Mesenchymal stem cell (in vitro differentiated cells and primary cell): ENCODE results near the gene NDUFV3.

Experiments
- DNase-seq: peaks from one replicate; pipeline ENCODE4 v3.0.0-alpha.2; 2013
- H2AFZ ChIP-seq: one replicate; pipeline ENCODE4 v1.6.1; 2013; ENCODE audit warnings: low read depth, mild to moderate bottlenecking, control low read depth, inconsistent platforms, low read length, moderate library complexity
- H2AK5ac ChIP-seq: 2 replicates; pipeline ENCODE4 v1.6.1; 2013; ENCODE audit warnings: low read length, moderate library complexity, mild to moderate bottlenecking, inconsistent platforms; ENCODE audit not compliant: severe bottlenecking
- H2BK120ac ChIP-seq: one replicate; pipeline ENCODE4 v1.6.1; 2013; ENCODE audit warnings: low read depth, mild to moderate bottlenecking, inconsistent platforms, low read length, moderate library complexity
- H2BK12ac ChIP-seq, 2 experiments: one replicate each; pipeline ENCODE4 v1.6.1; 2013; ENCODE audit warnings: inconsistent platforms in 2 of 2, low read length in 2 of 2, mild to moderate bottlenecking in 2 of 2, moderate library complexity in 2 of 2, control low read depth in 1 of 2
- H2BK15ac ChIP-seq: one replicate; pipeline ENCODE4 v1.6.1; 2013; ENCODE audit warnings: mild to moderate bottlenecking, low read depth, inconsistent platforms; ENCODE audit not compliant: poor library complexity, severe bottlenecking
- H2BK5ac ChIP-seq: 2 replicates; pipeline ENCODE4 v1.6.1; 2013; ENCODE audit warnings: low read depth, mild to moderate bottlenecking, low read length, control low read depth, inconsistent platforms; ENCODE audit not compliant: poor library complexity, severe bottlenecking
- H3K14ac ChIP-seq, 2 experiments: one replicate each; pipeline ENCODE4 v1.6.1; 2013; ENCODE audit warnings: inconsistent platforms in 2 of 2, low read length in 2 of 2, control low read depth in 1 of 2, mild to moderate bottlenecking in 1 of 2, moderate library complexity in 1 of 2
- H3K18ac ChIP-seq, 2 experiments: one replicate each; pipeline ENCODE4 v1.6.1; 2013; ENCODE audit warnings: inconsistent platforms in 2 of 2, low read length in 2 of 2, control low read depth in 1 of 2, low read depth in 1 of 2, mild to moderate bottlenecking in 1 of 2
- H3K23ac ChIP-seq, 2 experiments: one replicate each; pipeline ENCODE4 v1.6.1; 2013; ENCODE audit warnings: inconsistent platforms in 2 of 2, low read length in 2 of 2, mild to moderate bottlenecking in 2 of 2, moderate library complexity in 2 of 2, control low read depth in 1 of 2
- H3K27ac ChIP-seq: 2 replicates; pipeline ENCODE4 v1.5.1; 2013; ENCODE audit warnings: mild to moderate bottlenecking, moderate library complexity, low read length, control low read depth, inconsistent platforms; ENCODE audit not compliant: poor library complexity, severe bottlenecking
- H3K27me3 ChIP-seq, 2 experiments: 2 replicates each; pipeline versions ENCODE4 v1.6.1 to v1.7.0; 2013; ENCODE audit warnings: low read length in 2 of 2, mild to moderate bottlenecking in 2 of 2, moderate library complexity in 2 of 2, control low read depth in 1 of 2, inconsistent platforms in 1 of 2; ENCODE audit not compliant: control insufficient read depth in 1 of 2, insufficient read depth in 1 of 2
- H3K36me3 ChIP-seq, 2 experiments: 2 replicates each; pipeline versions ENCODE4 v1.6.1 to v1.7.0; 2013; ENCODE audit warnings: low read length in 2 of 2, control low read depth in 1 of 2, inconsistent platforms in 1 of 2, low read depth in 1 of 2, mild to moderate bottlenecking in 1 of 2; ENCODE audit not compliant: insufficient read depth in 2 of 2, control insufficient read depth in 1 of 2
- H3K4ac ChIP-seq, 2 experiments: one replicate each; pipeline ENCODE4 v1.6.1; 2013; ENCODE audit warnings: inconsistent platforms in 2 of 2, low read length in 2 of 2, mild to moderate bottlenecking in 2 of 2, moderate library complexity in 2 of 2, control low read depth in 1 of 2, low read depth in 1 of 2
- H3K4me1 ChIP-seq: 2 replicates; pipeline ENCODE4 v1.6.1; 2013; ENCODE audit warnings: low read depth, low read length, control low read depth; ENCODE audit not compliant: control insufficient read depth, insufficient read depth
- H3K4me2 ChIP-seq: 2 replicates; pipeline ENCODE4 v1.6.1; 2013; ENCODE audit warnings: low read length, mild to moderate bottlenecking, inconsistent platforms; ENCODE audit not compliant: poor library complexity, severe bottlenecking
- H3K4me3 ChIP-seq, 2 experiments: 2 replicates each; pipeline versions ENCODE4 v1.5.1 to v1.7.0; 2013; ENCODE audit warnings: low read length in 2 of 2, mild to moderate bottlenecking in 2 of 2, control low read depth in 1 of 2, low read depth in 1 of 2; ENCODE audit not compliant: insufficient read depth in 1 of 2
- H3K79me1 ChIP-seq: replicated peaks from 2 replicates; pipeline ENCODE4 v1.6.1; 2013; ENCODE audit warnings: mild to moderate bottlenecking, control low read depth, low read length, inconsistent platforms; ENCODE audit not compliant: poor library complexity, severe bottlenecking
- H3K9ac ChIP-seq: 2 replicates; pipeline ENCODE4 v1.7.0; 2013; ENCODE audit warnings: mild to moderate bottlenecking, low read length, moderate library complexity
- H3K9me3 ChIP-seq: 2 replicates; pipeline ENCODE4 v1.7.0; 2013; ENCODE audit warnings: mild to moderate bottlenecking, low read length; ENCODE audit not compliant: control insufficient read depth
- H4K8ac ChIP-seq: one replicate; pipeline ENCODE4 v1.6.1; 2013; ENCODE audit warnings: inconsistent platforms, mild to moderate bottlenecking, low read length, moderate library complexity
- H4K91ac ChIP-seq: one replicate; pipeline ENCODE4 v1.6.1; 2013; ENCODE audit warnings: mild to moderate bottlenecking, low read length, inconsistent platforms
- WGBS: methylation state at CpG from one replicate; pipeline ENCODE4 v1.1.7; 2013; ENCODE audit warnings: mixed read lengths; 5-methylcytosine and 5-hydroxymethylcytosine counted together

NDUFV3 gene

GRCh38 chr21:42922918-42923317, 29.8 kb downstream of the NDUFV3 start:
- Histone ChIP-seq H2AFZ (no peak overlapping the region), H3K9me3 (no peaks in the 10 kb centered on the region), H3K36me3 (peaks cover 0 to 3% of the 10 kb centered on the region in 2 experiments), H3K23ac (no peak overlapping the region), H3K4me1 (peaks cover 6% of the 10 kb centered on the region), H2BK12ac (no peak overlapping the region), H2AK5ac (no peak overlapping the region), H4K91ac (peak overlapping the region; percentile 41), H3K4me2 (no peak overlapping the region), H3K9ac (no peak overlapping the region), H2BK15ac (no peak overlapping the region), H3K4me3 (no peak overlapping the region), H3K27me3 (no peaks in the 10 kb centered on the region), H3K4ac (no peak overlapping the region), H4K8ac (peak overlapping the region; percentile 56), H3K27ac (no peak overlapping the region), H3K79me1 (peaks cover 4% of the 10 kb centered on the region), H2BK5ac (no peak overlapping the region), H3K18ac (no peak overlapping the region), H2BK120ac (no peak overlapping the region), H3K14ac (no peak overlapping the region)
- 95% methylated on average over 12 of the region's 18 CpGs for WGBS
- no peak for DNase-seq

DNA sequence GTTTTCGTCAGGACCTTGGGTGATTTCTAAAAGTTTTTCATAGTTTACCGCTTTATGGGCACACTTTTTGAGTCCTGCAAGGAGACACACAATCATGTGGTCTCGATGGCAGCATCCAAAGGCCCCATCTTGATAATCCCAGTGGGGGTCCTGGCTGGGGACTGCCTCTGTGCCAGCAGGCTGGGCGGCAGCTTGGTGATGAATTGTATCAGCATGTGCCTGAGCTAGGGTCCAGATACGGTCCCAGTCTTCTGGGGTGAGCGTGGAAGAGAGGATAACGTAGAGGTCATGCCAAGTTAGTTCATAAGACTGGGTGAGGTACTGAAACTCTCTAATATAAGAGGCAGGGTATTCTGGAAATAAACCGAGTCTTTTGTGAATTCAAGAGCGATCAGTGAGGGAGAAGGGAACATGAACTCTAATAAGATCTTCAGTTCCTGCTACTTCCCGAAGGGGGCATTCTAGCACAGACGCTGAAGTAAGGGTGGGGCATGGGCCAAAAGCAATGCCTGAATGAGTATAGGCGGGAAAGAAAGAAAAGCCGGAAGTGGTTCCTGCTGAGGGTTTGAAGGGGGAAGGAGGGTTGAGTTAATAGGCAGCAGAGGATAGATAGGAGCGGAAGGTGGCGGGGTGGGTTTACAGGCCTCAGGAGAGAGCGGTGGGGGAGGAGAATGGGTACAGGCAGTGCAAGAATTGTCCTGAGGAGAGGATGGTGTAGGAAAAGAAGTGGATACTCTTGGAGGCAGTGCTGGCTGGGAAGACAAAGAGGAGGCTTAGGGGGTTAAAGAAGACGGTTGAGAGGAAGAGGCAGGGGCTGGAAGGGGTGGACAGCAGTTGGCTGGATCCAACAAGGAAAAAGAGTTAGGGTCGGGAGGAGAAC, 30.7 kb downstream of the NDUFV3 start:
- H3K4me3 ChIP-seq, result no peak overlapping the region
- H2BK5ac ChIP-seq, result peak overlapping the region; percentile 74
- peak overlapping the region; percentile 55 for H3K4me2 ChIP-seq
- peak overlapping the region; percentile 94 for H2AK5ac ChIP-seq
- H2AFZ ChIP-seq, result peak overlapping the region; percentile 82
- H3K23ac ChIP-seq, result no peak overlapping the region
- peaks cover 4% of the 10 kb centered on the region for H3K79me1 ChIP-seq
- peak overlapping the region in 1 of 2 experiments; percentile 49 for H3K14ac ChIP-seq
- H2BK12ac ChIP-seq, result peak overlapping the region; percentile 73 to 77
- H4K91ac ChIP-seq, result peak overlapping the region; percentile 81
- H3K18ac ChIP-seq, result peak overlapping the region; percentile 77 to 80
- no peaks in the 10 kb centered on the region for H3K27me3 ChIP-seq
- H3K36me3 ChIP-seq, result peaks cover 0 to 3% of the 10 kb centered on the region in 2 experiments
- peak; percentile 89 for DNase-seq
- WGBS, result 26% methylated on average over 18 of the region's 18 CpGs
- peak overlapping the region; percentile 67 for H2BK120ac ChIP-seq
- peak overlapping the region; percentile 96 for H2BK15ac ChIP-seq
- H3K27ac ChIP-seq, result no peak overlapping the region
- H3K9me3 ChIP-seq, result no peaks in the 10 kb centered on the region
- peaks cover 6% of the 10 kb centered on the region for H3K4me1 ChIP-seq
- peak overlapping the region; percentile 66 for H3K9ac ChIP-seq
- peak overlapping the region; percentile 99 for H4K8ac ChIP-seq
- H3K4ac ChIP-seq, result peak overlapping the region; percentile 83 to 85

- Histone ChIP-seq H3K27ac (no peak overlapping the region), H2AK5ac (peak overlapping the region; percentile 94), H2BK15ac (peak overlapping the region; percentile 93), H3K9me3 (no peaks in the 10 kb centered on the region), H2BK120ac (peak overlapping the region; percentile 67), H2BK12ac (peak overlapping the region; percentile 73 to 77), H3K4me3 (no peak overlapping the region), H3K14ac (peak overlapping the region in 1 of 2 experiments; percentile 49), H3K4ac (peak overlapping the region; percentile 83 to 85), H3K23ac (no peak overlapping the region), H2BK5ac (peak overlapping the region; percentile 74), H4K91ac (peak overlapping the region; percentile 81), H3K36me3 (peaks cover 0 to 3% of the 10 kb centered on the region in 2 experiments), H3K79me1 (peaks cover 4% of the 10 kb centered on the region), H3K4me1 (peaks cover 6% of the 10 kb centered on the region), H3K18ac (peak overlapping the region; percentile 77 to 80), H3K4me2 (no peak overlapping the region), H3K27me3 (no peaks in the 10 kb centered on the region), H3K9ac (peak overlapping the region; percentile 66), H2AFZ (peak overlapping the region; percentile 82), H4K8ac (peak overlapping the region; percentile 99)
- DNase-seq, result no peak
- 85% methylated on average over 6 of the region's 6 CpGs for WGBS
Observed at GRCh38 chr21:42924433-42924751, 31.3 kb downstream of the NDUFV3 start.

- peak within 1 kb of the TSS; percentile 77 to 80 for H3K18ac ChIP-seq
- peak; percentile 58 for DNase-seq
- H2BK5ac ChIP-seq, result no peak within 1 kb of the TSS
- no peak within 1 kb of the TSS for H3K23ac ChIP-seq
- H2BK12ac ChIP-seq, result peak within 1 kb of the TSS in 1 of 2 experiments; percentile 55
- H3K4me2 ChIP-seq, result no peak within 1 kb of the TSS
- peak within 1 kb of the TSS; percentile 35 for H4K8ac ChIP-seq
- H2BK15ac ChIP-seq, result no peak within 1 kb of the TSS
- H4K91ac ChIP-seq, result no peak within 1 kb of the TSS
- no peak within 1 kb of the TSS for H2BK120ac ChIP-seq
- H3K4me3 ChIP-seq, result no peak within 1 kb of the TSS
- no peak within 1 kb of the TSS for H3K14ac ChIP-seq
- H3K27ac ChIP-seq, result no peak within 1 kb of the TSS
- H2AFZ ChIP-seq, result no peak within 1 kb of the TSS
- no peaks in the 10 kb centered on the region for H3K27me3 ChIP-seq
- 82% methylated on average over 29 of the region's 29 CpGs for WGBS
- H3K36me3 ChIP-seq, result peaks cover 0 to 3% of the 10 kb centered on the region in 2 experiments
- H3K9me3 ChIP-seq, result no peaks in the 10 kb centered on the region
- H3K4me1 ChIP-seq, result peaks cover 6% of the 10 kb centered on the region
- peak within 1 kb of the TSS; percentile 94 for H2AK5ac ChIP-seq
- H3K79me1 ChIP-seq, result peaks cover 4% of the 10 kb centered on the region
- H3K4ac ChIP-seq, result no peak within 1 kb of the TSS
- no peak within 1 kb of the TSS for H3K9ac ChIP-seq
Observed at GRCh38 chr21:42925114-42925926, 32.2 kb downstream of the NDUFV3 start, which contains the start of gene ERVH48-1. TSS of gene ERVH48-1 (minus strand) at chr21:42925630. CDS start at chr21:42919006, 6,624 bp downstream.
